Kidney (tissue), 14 donors: Measurements from ENCODE around the gene TRPC4. TPM values are rescaled to one million over a fixed set of nuclear protein-coding genes. Genes with fewer than 3 reads are reported as not detected.

Experiments
- DNase-seq, 5 donors: peaks; one replicate each; pipeline ENCODE4 v3.0.0-alpha.2; 2013 to 2020
- FAIRE-seq: peaks from 2 replicates; lab custom pipeline; 2012; peaks lifted over from hg19 to GRCh38; lab: Jason Lieb, UNC
- H3K27ac ChIP-seq, 2 donors: one replicate each; pipeline ENCODE4 v1.7.0; 2013; ENCODE audit warnings: low read depth in 2 of 2, low read length in 2 of 2, inconsistent platforms in 1 of 2
- H3K27me3 ChIP-seq: one replicate; pipeline ENCODE4 v1.7.1; 2013; ENCODE audit warnings: low read length, inconsistent platforms; ENCODE audit not compliant: control insufficient read depth, insufficient read depth
- H3K36me3 ChIP-seq, 3 donors: one replicate each; pipeline versions ENCODE4 v1.7.0 to v1.7.1; 2013; ENCODE audit warnings: low read length in 3 of 3, control low read depth in 1 of 3, inconsistent platforms in 1 of 3; ENCODE audit not compliant: insufficient read depth in 3 of 3, control insufficient read depth in 2 of 3
- H3K4me1 ChIP-seq, 3 donors: one replicate each; pipeline versions ENCODE4 v1.7.0 to v1.7.1; 2013; ENCODE audit warnings: low read length in 3 of 3, inconsistent platforms in 1 of 3, low read depth in 1 of 3; ENCODE audit not compliant: control insufficient read depth in 2 of 3, insufficient read depth in 2 of 3
- H3K4me3 ChIP-seq, 3 donors: one replicate each; pipeline versions ENCODE4 v1.7.0 to v1.8.1; 2013; ENCODE audit warnings: low read length in 3 of 3, control low read depth in 1 of 3, inconsistent platforms in 1 of 3
- H3K9ac ChIP-seq, 3 donors: one replicate each; pipeline versions ENCODE4 v1.7.0 to v1.7.1; 2013; ENCODE audit warnings: low read length in 3 of 3, control low read depth in 1 of 3, inconsistent platforms in 1 of 3
- H3K9me3 ChIP-seq, 3 donors: one replicate each; pipeline versions ENCODE4 v1.7.0 to v1.7.1; 2013; ENCODE audit warnings: low read length in 3 of 3, control low read depth in 1 of 3, inconsistent platforms in 1 of 3; ENCODE audit not compliant: control insufficient read depth in 2 of 3, insufficient read depth in 1 of 3
- intact Hi-C: fragments of 100-400 bp; cut with DNase I; formaldehyde crosslinking; loops from one replicate; pipeline ENCODE4 v1.11.1; 2022
- polyA plus RNA-seq: library from polyadenylated mRNA; stranded (reverse); fragments of 350-450 nt; fragmentation: Illumina TruSeq; extraction: RNeasy Lipid Tissue Mini Kit (QIAGEN cat#74804); gene quantifications from one replicate; pipeline ENCODE4 v1.2.3, GENCODE V29; 2014; ENCODE audit warnings: low read depth, low replicate concordance; ENCODE audit not compliant: insufficient read depth
- total RNA-seq: library from RNA; stranded (reverse); fragmentation: NEBNext Ultra II Directional; extraction: Animal tissue kit (Norgen Biotek cat#: 25700); gene quantifications from one replicate; pipeline ENCODE4 v1.2.1, GENCODE V29; 2021
- TF ChIP-seq, protein P1 (sequence below): IDR thresholded peaks from 3 replicates; pipeline ENCODE4 v1.5.1; 2012; ENCODE audit warnings: mild to moderate bottlenecking, moderate library complexity, borderline replicate concordance; ENCODE audit not compliant: insufficient read depth; ENCODE audit errors: extremely low read depth
- donor health status: control.
- donor health status: control.
- donor health status: control.
- donor health status: control.
- donor health status: control.
- donor health status: DM: yes; HTN: yes; CAD: no.
- donor health status: Normal renal cell carcinoma (clear cell type).

Gene TRPC4
- total and polyA plus RNA-seq, 2 donors from 2014 or later = 0.62 to 2.9 TPM

DNA sequence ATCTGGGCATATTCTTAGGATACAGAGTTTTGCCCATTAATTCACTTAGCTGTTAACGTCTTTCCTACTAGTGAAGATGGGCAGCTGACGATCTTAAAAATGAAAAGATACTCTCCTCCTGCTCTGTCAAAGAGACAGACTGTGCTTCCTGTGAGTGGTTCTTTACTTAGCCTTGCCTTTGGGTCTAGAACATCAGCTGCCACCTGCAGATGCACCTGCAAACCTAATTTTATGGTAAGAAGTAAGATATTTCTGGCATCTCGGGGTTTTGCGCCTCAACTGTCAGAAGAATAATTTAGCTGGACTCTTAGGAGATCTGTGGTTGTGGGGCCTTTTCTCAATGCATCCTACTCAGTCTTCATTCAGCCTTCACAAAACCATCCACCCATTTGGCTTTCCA, 36.2 kb downstream of the TRPC4 start:
- Histone ChIP-seq H3K9me3 (no peaks in the 10 kb centered on the region), H3K4me3 (no peak overlapping the region), H3K4me1 (no peaks in the 10 kb centered on the region), H3K27me3 (no peaks in the 10 kb centered on the region), H3K9ac (no peak overlapping the region), H3K36me3 (no peaks in the 10 kb centered on the region), H3K27ac (no peak overlapping the region)
- TF ChIP-seq, protein P1, sequence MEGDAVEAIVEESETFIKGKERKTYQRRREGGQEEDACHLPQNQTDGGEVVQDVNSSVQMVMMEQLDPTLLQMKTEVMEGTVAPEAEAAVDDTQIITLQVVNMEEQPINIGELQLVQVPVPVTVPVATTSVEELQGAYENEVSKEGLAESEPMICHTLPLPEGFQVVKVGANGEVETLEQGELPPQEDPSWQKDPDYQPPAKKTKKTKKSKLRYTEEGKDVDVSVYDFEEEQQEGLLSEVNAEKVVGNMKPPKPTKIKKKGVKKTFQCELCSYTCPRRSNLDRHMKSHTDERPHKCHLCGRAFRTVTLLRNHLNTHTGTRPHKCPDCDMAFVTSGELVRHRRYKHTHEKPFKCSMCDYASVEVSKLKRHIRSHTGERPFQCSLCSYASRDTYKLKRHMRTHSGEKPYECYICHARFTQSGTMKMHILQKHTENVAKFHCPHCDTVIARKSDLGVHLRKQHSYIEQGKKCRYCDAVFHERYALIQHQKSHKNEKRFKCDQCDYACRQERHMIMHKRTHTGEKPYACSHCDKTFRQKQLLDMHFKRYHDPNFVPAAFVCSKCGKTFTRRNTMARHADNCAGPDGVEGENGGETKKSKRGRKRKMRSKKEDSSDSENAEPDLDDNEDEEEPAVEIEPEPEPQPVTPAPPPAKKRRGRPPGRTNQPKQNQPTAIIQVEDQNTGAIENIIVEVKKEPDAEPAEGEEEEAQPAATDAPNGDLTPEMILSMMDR = no peak
- intact Hi-C loops = no loop called here
- DNase-seq (no peak), FAIRE-seq (no peak)

DNA sequence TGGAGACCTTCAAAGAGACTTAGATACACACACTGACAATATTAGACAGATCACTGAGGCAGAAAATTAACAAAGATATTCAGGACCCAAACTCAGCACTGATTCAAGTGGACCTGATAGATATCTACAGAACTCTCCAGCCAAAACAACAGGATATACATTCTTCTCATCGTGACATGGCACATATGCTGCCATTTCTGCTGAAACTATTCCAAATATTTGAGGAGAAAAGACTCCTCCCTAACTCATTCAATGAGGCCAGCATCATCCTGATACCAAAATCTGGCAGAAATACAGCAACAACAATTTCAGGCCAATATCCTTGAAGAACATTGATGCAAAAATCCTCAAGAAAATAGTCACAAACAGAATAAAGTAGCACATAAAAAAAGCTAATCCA, 53.3 kb downstream of the TRPC4 start:
- Histone ChIP-seq H3K9me3 (peaks cover 2 to 11% (median 6%) of the 10 kb centered on the region in 3 donors), H3K4me3 (no peak overlapping the region), H3K4me1 (no peaks in the 10 kb centered on the region), H3K27me3 (no peaks in the 10 kb centered on the region), H3K27ac (no peak overlapping the region), H3K36me3 (no peaks in the 10 kb centered on the region), H3K9ac (no peak overlapping the region)
- TF ChIP-seq, protein P1 = no peak
- no peak for FAIRE-seq
- no peak for DNase-seq
- intact Hi-C loops = no loop called here

DNA sequence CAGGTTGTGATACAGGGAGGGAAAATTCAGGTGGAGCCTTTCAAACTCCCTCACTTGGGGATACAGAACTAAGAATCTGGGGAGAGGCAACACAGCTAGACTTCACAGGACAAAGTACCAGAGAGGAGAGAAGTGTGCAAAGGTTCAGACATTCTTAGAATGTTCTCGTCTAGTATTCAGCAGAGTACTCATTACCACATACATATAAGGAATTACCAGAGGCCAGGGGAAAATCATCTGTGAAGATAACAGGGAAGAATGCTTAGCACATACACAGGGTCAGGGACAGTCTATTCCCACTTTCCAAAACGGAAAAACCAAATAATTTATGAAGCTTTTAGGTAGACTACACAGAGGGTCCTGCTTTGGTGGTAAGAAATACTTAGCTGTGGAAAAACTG, 58.1 kb downstream of the TRPC4 start:
- no peak overlapping the region for H3K4me3 ChIP-seq
- FAIRE-seq (no peak), DNase-seq (no peak)
- intact Hi-C loops = no loop called here
- no peaks in the 10 kb centered on the region for H3K27me3 ChIP-seq
- H3K9ac ChIP-seq = no peak overlapping the region
- no peak overlapping the region for H3K27ac ChIP-seq
- no peaks in the 10 kb centered on the region for H3K4me1 ChIP-seq
- peaks cover 0 to 5% (median 5%) of the 10 kb centered on the region in 3 donors for H3K9me3 ChIP-seq
- TF ChIP-seq, protein P1 = no peak
- H3K36me3 ChIP-seq = no peaks in the 10 kb centered on the region

DNA sequence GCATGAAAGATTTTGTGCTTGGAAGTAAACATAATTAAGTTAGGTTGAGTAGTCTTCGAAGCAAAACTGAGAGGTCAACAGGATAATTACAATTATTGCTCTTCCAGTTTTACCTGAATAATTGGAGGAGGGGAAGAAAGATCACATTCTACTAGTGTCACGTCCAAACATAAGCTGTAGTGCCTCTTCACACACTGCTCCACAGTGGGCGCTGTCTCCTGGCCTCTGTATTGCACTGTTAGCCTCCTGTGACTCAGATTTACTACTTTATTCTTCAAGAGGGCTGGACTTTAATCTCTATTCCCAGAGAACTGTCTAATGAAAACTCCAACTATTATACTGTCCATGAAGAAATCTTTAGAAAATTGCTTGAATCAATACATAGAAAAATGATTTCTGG, 62.9 kb downstream of the TRPC4 start:
- Histone ChIP-seq H3K4me3 (no peak overlapping the region), H3K4me1 (no peaks in the 10 kb centered on the region), H3K36me3 (no peaks in the 10 kb centered on the region), H3K9me3 (no peaks in the 10 kb centered on the region), H3K9ac (no peak overlapping the region), H3K27ac (no peak overlapping the region), H3K27me3 (no peaks in the 10 kb centered on the region)
- TF ChIP-seq, protein P1 = no peak
- intact Hi-C loops = no loop called here
- DNase-seq (no peak), FAIRE-seq (no peak)
